Measurements from ENCODE around the gene ESYT2. TPM values are rescaled to one million over a fixed set of nuclear protein-coding genes. Genes with fewer than 3 reads are reported as not detected.

Gene ESYT2
- total and polyA plus RNA-seq, 9 of the 15 experiments (the other 6 are each of a cell fraction or from before 2014, with no cell fraction given): 5.8 to 86.9 (median 64.7) TPM

DNA sequence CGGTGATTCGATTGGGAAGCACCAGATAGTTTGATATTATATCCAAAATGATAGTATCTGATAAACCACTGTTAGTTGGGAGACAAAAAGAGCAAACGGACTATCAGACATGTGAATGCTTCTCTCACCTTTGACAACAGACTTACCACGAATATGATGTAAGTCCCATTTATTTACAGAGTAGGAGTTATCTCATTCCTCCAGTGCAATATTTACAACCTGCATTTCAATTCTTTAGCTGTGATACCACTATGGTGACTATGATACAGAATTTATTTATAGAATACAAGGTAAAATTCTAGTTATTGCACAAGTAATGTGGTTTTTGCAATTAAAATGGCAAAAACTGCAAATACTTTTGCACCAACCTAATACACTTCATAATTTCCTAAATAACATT, 61.6 kb downstream of the ESYT2 start:
- Histone ChIP-seq H3K27ac (ENCODE audit: extremely low read depth, low read depth, low read length) (no peak overlapping the region), H3K9ac (ENCODE audit: insufficient read depth in 1 of 2, low read depth in 2 of 2, low read length in 2 of 2) (no peak overlapping the region), H3K79me2 (ENCODE audit: control insufficient read depth, insufficient read depth, low read length) (no peaks in the 10 kb centered on the region), H3K4me1 (replicated peaks in 1 of 2; ENCODE audit: control insufficient read depth in 2 of 2, insufficient read depth in 2 of 2, low read length in 2 of 2) (peaks cover 0 to 3% of the 10 kb centered on the region in 2 experiments; a peak in 1 of 5 replicates), H3K4me3 (no peak overlapping the region), H2AFZ (ENCODE audit: low read depth, low read length) (no peak overlapping the region), H4K20me1 (replicated peaks; ENCODE audit: control insufficient read depth, insufficient read depth, low read length) (no peaks in the 10 kb centered on the region), H3K9me3 (replicated peaks; ENCODE audit: control insufficient read depth, insufficient read depth, low read depth, low read length) (no peaks in the 10 kb centered on the region), H3K27me3 (ENCODE audit: control insufficient read depth in 2 of 2, insufficient read depth in 2 of 2, low read length in 2 of 2) (no peaks in the 10 kb centered on the region), H3K4me2 (ENCODE audit: insufficient read depth, low read length) (no peak overlapping the region), H3K36me3 (ENCODE audit: control insufficient read depth, insufficient read depth, low read length) (peaks cover 55% of the 10 kb centered on the region), H3K9me1 (ENCODE audit: control insufficient read depth, insufficient read depth, low read length) (no peaks in the 10 kb centered on the region)
- intact Hi-C loops (cut with micrococcal nuclease) (loop anchor here (5.0 kb wide), 1 partner anchor 210 kb away; no protein-coding TSS in a partner anchor), in situ Hi-C loops (cut with MboI) (no loop called here)
- FAIRE-seq (no peak), ATAC-seq (no peak), DNase-seq (ENCODE audit: extremely low read depth in 1 of 4, low spot score in 3 of 4) (no peak)
- BruUV-seq (replicated peaks): no TSS peak
- WGBS (ENCODE audit: insufficient coverage, low coverage, missing lambda C conversion rate): 64% methylated on average over 4 of the region's 4 CpGs
- CTCF ChIA-PET (ENCODE audit: low intra/inter-chr PET ratio): no interaction called here
- POLR2A ChIA-PET: interaction anchor here (1.0 to 1.4 kb wide), 3 partner anchors 9 to 75 kb away, joined by 3 to 4 read pairs (median 4); no protein-coding TSS in a partner anchor
- TF ChIP-seq ZNF197 (CRISPR knock-in tag; IDR thresholded peaks at IDR 0.05; ENCODE audit: low read depth): no peak
- no peak for TF ChIP-seq ZNF408 (CRISPR knock-in tag; IDR thresholded peaks at IDR 0.05; ENCODE audit: low read depth)
- no peak for TF ChIP-seq HNRNPH1 (optimal IDR thresholded peaks at IDR 0.05; ENCODE audit: low read depth, low read length)
- TF ChIP-seq DPF2 (IDR thresholded peaks at IDR 0.05): no peak
- TF ChIP-seq FOXK2 (conservative IDR thresholded peaks at IDR 0.05 in 1 of 2, IDR thresholded peaks at IDR 0.05 in 1 of 2; ENCODE audit: low read depth in 2 of 2): no peak
- no peak for TF ChIP-seq CHD1 (IDR thresholded peaks at IDR 0.05; ENCODE audit: low read length)
- 0 out of 2 replicates have a peak, but pooled peaks have one; percentile 3 for TF ChIP-seq MEF2A (IDR thresholded peaks at IDR 0.05; ENCODE audit: control insufficient read depth, low read depth, low read length)
- TF ChIP-seq ZNF699 (CRISPR knock-in tag; IDR thresholded peaks at IDR 0.05; ENCODE audit: insufficient replicate concordance): no peak
- TF ChIP-seq ASH1L (IDR thresholded peaks at IDR 0.05; ENCODE audit: borderline replicate concordance, low read depth, partially characterized antibody): no peak
- TF ChIP-seq TCFL5 (CRISPR knock-in tag; conservative IDR thresholded peaks at IDR 0.05): no peak
- TF ChIP-seq MTA3 (IDR thresholded peaks at IDR 0.05; ENCODE audit: borderline replicate concordance): no peak
- TF ChIP-seq, protein P1, sequence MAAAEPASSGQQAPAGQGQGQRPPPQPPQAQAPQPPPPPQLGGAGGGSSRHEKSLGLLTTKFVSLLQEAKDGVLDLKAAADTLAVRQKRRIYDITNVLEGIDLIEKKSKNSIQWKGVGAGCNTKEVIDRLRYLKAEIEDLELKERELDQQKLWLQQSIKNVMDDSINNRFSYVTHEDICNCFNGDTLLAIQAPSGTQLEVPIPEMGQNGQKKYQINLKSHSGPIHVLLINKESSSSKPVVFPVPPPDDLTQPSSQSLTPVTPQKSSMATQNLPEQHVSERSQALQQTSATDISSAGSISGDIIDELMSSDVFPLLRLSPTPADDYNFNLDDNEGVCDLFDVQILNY (CRISPR knock-in tag; IDR thresholded peaks at IDR 0.05): no peak
- TF ChIP-seq, protein P2, sequence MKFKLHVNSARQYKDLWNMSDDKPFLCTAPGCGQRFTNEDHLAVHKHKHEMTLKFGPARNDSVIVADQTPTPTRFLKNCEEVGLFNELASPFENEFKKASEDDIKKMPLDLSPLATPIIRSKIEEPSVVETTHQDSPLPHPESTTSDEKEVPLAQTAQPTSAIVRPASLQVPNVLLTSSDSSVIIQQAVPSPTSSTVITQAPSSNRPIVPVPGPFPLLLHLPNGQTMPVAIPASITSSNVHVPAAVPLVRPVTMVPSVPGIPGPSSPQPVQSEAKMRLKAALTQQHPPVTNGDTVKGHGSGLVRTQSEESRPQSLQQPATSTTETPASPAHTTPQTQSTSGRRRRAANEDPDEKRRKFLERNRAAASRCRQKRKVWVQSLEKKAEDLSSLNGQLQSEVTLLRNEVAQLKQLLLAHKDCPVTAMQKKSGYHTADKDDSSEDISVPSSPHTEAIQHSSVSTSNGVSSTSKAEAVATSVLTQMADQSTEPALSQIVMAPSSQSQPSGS (CRISPR knock-in tag; IDR thresholded peaks at IDR 0.05): no peak
- TF ChIP-seq, protein P3, sequence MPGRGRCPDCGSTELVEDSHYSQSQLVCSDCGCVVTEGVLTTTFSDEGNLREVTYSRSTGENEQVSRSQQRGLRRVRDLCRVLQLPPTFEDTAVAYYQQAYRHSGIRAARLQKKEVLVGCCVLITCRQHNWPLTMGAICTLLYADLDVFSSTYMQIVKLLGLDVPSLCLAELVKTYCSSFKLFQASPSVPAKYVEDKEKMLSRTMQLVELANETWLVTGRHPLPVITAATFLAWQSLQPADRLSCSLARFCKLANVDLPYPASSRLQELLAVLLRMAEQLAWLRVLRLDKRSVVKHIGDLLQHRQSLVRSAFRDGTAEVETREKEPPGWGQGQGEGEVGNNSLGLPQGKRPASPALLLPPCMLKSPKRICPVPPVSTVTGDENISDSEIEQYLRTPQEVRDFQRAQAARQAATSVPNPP (IDR thresholded peaks at IDR 0.05; ENCODE audit: borderline replicate concordance, insufficient read depth, insufficient read length): no peak
- TF ChIP-seq, protein P4, sequence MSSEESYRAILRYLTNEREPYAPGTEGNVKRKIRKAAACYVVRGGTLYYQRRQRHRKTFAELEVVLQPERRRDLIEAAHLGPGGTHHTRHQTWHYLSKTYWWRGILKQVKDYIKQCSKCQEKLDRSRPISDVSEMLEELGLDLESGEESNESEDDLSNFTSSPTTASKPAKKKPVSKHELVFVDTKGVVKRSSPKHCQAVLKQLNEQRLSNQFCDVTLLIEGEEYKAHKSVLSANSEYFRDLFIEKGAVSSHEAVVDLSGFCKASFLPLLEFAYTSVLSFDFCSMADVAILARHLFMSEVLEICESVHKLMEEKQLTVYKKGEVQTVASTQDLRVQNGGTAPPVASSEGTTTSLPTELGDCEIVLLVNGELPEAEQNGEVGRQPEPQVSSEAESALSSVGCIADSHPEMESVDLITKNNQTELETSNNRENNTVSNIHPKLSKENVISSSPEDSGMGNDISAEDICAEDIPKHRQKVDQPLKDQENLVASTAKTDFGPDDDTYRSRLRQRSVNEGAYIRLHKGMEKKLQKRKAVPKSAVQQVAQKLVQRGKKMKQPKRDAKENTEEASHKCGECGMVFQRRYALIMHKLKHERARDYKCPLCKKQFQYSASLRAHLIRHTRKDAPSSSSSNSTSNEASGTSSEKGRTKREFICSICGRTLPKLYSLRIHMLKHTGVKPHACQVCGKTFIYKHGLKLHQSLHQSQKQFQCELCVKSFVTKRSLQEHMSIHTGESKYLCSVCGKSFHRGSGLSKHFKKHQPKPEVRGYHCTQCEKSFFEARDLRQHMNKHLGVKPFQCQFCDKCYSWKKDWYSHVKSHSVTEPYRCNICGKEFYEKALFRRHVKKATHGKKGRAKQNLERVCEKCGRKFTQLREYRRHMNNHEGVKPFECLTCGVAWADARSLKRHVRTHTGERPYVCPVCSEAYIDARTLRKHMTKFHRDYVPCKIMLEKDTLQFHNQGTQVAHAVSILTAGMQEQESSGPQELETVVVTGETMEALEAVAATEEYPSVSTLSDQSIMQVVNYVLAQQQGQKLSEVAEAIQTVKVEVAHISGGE (CRISPR knock-in tag; IDR thresholded peaks at IDR 0.05): no peak

Measured in K562 (cell line).